RWPE2 (cell line): Measurements from ENCODE around the gene CHCHD3.

Experiments used
- ATAC-seq: fragments of 200-7000 bp; cut with Tn5 transposase; 3 replicates; pipeline ENCODE4 v1.9.1; 2021; ENCODE audit warnings: low read depth
- DNase-seq: peaks from one replicate; pipeline ENCODE4 v3.0.0-alpha.2; 2020; ENCODE audit warnings: low spot score
- H3K27ac ChIP-seq: fragments of 450-650 bp; 2 replicates; pipeline ENCODE4 v1.5.1; 2017; ENCODE audit warnings: mild to moderate bottlenecking; ENCODE audit not compliant: poor library complexity, severe bottlenecking
- H3K27me3 ChIP-seq: fragments of 250-450 bp; sonication (Bioruptor Pico); 2 replicates; pipeline ENCODE4 v1.5.1; 2021; ENCODE audit warnings: mild to moderate bottlenecking, moderate library complexity; ENCODE audit not compliant: insufficient read depth, poor library complexity, severe bottlenecking
- H3K36me3 ChIP-seq: fragments of 250-450 bp; sonication (Bioruptor Pico); 2 replicates; pipeline ENCODE4 v1.5.1; 2020; ENCODE audit warnings: low read depth, mild to moderate bottlenecking, moderate library complexity
- H3K4me1 ChIP-seq: fragments of 250-450 bp; sonication (Bioruptor Pico); 2 replicates; pipeline ENCODE4 v1.5.1; 2021; ENCODE audit warnings: mild to moderate bottlenecking, moderate library complexity; ENCODE audit not compliant: insufficient read depth, poor library complexity, severe bottlenecking
- H3K4me3 ChIP-seq: fragments of 250-450 bp; sonication (Bioruptor Pico); 2 replicates; pipeline ENCODE4 v1.5.1; 2021; ENCODE audit warnings: mild to moderate bottlenecking, moderate library complexity; ENCODE audit not compliant: severe bottlenecking
- H3K9me3 ChIP-seq: fragments of 250-450 bp; sonication (Bioruptor Pico); 2 replicates; pipeline ENCODE4 v1.5.1; 2021; ENCODE audit warnings: mild to moderate bottlenecking, moderate library complexity; ENCODE audit not compliant: severe bottlenecking
- CTCF ChIP-seq: fragments of 450-650 bp; IDR thresholded peaks from one replicate; pipeline ENCODE4 v1.5.1; 2017; ENCODE audit warnings: mild to moderate bottlenecking, moderate library complexity; ENCODE audit not compliant: poor library complexity, severe bottlenecking

CHCHD3 gene

DNA sequence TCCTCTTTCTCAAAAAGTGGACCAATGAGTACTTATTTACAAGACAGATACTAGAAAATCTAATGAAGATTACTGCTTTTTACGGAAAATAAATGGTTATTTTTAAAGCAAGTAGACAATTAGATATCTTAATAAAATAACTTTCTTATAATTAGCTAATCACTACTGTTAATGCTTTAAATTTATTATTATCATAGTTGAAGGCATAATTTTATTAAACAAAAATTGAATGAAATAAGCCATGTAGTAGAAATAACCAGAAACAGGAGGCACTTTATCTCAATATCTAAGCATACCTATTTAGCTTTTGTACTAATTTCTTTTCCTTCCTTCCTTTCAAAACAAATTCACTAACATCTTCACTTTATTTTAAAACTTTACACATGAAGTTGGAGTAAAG, 134.9 kb downstream of the CHCHD3 start:
- Histone ChIP-seq H3K4me1 (no peaks in the 10 kb centered on the region), H3K9me3 (no peaks in the 10 kb centered on the region), H3K27ac (no peak overlapping the region), H3K36me3 (no peaks in the 10 kb centered on the region; the same call in none of the 2 replicates), H3K4me3 (no peak overlapping the region), H3K27me3 (no peaks in the 10 kb centered on the region)
- no peak for DNase-seq
- no peak for TF ChIP-seq CTCF
- no peak for ATAC-seq

DNA sequence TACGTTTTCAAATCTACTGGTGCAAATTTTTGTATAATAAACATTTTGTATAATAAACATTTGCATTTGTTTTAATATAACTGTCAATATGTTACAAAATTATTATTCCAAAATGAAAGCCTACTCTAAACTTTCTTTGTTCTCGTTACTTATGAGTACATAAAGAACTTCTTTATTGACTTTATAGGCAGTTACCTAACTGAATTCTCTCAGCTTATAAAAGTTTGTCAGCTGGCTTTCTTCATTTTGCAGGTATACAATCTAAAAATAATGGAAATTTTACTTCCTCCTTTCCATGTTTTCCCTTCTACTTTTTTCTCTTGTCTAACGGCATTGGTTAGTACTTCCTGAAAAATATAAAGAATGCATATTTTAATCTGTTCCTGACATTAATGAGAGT, 137.1 kb downstream of the CHCHD3 start:
- ATAC-seq = no peak
- no peaks in the 10 kb centered on the region for H3K27me3 ChIP-seq
- no peaks in the 10 kb centered on the region for H3K9me3 ChIP-seq
- no peak for TF ChIP-seq CTCF
- no peak overlapping the region for H3K4me3 ChIP-seq
- no peak for DNase-seq
- no peak overlapping the region for H3K27ac ChIP-seq
- no peaks in the 10 kb centered on the region for H3K4me1 ChIP-seq
- H3K36me3 ChIP-seq = no peaks in the 10 kb centered on the region; the same call in none of the 2 replicates

DNA sequence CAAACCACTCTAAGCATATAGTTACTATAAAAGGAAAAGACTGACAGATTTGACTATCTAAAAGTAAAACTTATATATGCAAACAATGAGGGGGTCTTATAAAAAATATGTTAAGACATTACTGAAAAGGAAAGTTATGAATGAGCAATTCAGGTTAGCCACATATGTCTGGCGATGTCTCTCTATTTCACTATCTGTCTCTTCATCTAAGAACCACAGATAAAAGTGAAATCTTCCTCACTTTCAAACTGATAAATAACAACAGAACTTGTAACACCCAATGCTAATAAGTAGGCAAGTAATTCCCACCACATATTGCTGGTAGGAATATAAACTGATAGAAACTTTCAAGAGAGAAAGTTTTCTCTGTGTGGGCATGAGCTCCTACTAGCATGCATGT, 138.2 kb downstream of the CHCHD3 start:
- Histone ChIP-seq H3K4me1 (no peaks in the 10 kb centered on the region), H3K36me3 (no peaks in the 10 kb centered on the region; the same call in 1 of the 2 replicates), H3K4me3 (no peak overlapping the region), H3K27me3 (no peaks in the 10 kb centered on the region), H3K9me3 (no peaks in the 10 kb centered on the region), H3K27ac (no peak overlapping the region)
- no peak for TF ChIP-seq CTCF
- ATAC-seq = no peak
- no peak for DNase-seq

DNA sequence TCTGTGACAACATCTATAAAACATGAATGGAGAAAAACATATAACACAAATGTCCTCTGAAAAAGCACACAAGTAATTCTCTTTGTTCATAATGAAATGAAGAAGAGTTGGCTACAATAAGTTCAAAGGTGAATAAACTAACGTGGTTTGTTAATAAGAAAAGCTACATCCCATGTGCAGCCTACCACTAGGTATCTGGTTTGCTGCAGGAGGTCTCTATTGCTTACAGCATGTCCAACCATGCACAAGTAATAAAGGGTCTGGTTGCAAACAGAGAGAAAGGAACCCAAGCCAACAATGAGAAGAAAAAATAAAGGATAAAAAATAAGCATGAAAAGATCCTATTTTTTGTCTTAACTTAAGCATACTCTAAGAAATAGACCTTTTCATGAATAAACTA, 139.2 kb downstream of the CHCHD3 start:
- H3K36me3 ChIP-seq = no peaks in the 10 kb centered on the region; the same call in 1 of the 2 replicates
- DNase-seq (no peak), ATAC-seq (no peak)
- H3K4me1 ChIP-seq = no peaks in the 10 kb centered on the region
- no peaks in the 10 kb centered on the region for H3K9me3 ChIP-seq
- H3K27ac ChIP-seq = no peak overlapping the region
- H3K27me3 ChIP-seq = no peaks in the 10 kb centered on the region
- H3K4me3 ChIP-seq = no peak overlapping the region
- no peak for TF ChIP-seq CTCF

- no peak for DNase-seq
- ATAC-seq = no peak
- Histone ChIP-seq H3K36me3 (no peaks in the 10 kb centered on the region; the same call in 1 of the 2 replicates), H3K4me3 (no peak overlapping the region), H3K9me3 (no peaks in the 10 kb centered on the region), H3K27ac (no peak overlapping the region), H3K4me1 (no peaks in the 10 kb centered on the region), H3K27me3 (no peaks in the 10 kb centered on the region)
- TF ChIP-seq CTCF = no peak
These were observed 140.0 kb downstream of the CHCHD3 start for GRCh38 chr7:132941905-132942304.
